SJSA1 (cell line): ENCODE results near the gene S100Z. TPM values are rescaled to one million over a fixed set of nuclear protein-coding genes. Genes with fewer than 3 reads are reported as not detected.
"Not testable (repeated sequence)": the region's sequence is repeated elsewhere in the genome, so short reads cannot be mapped to it uniquely, and the experiment has no call there.

Experiments
- DNase-seq, 2 experiments: peaks; one replicate each; pipeline ENCODE4 v3.0.0-alpha.2; 2015 to 2020; ENCODE audit warnings: low spot score in 2 of 2, low read depth in 1 of 2
- H3K27ac ChIP-seq: fragments of 250-450 bp; sonication (Bioruptor Pico); 2 replicates; pipeline ENCODE4 v1.5.1; 2020; ENCODE audit warnings: mild to moderate bottlenecking, moderate library complexity
- H3K27me3 ChIP-seq: fragments of 250-450 bp; sonication (Bioruptor Pico); replicated peaks from 2 replicates; pipeline ENCODE4 v1.5.1; 2020; ENCODE audit warnings: mild to moderate bottlenecking, moderate library complexity
- H3K36me3 ChIP-seq: fragments of 250-450 bp; sonication (Bioruptor Pico); 2 replicates; pipeline ENCODE4 v1.5.1; 2020; ENCODE audit warnings: mild to moderate bottlenecking
- H3K4me1 ChIP-seq: fragments of 250-450 bp; sonication (Bioruptor Pico); replicated peaks from 2 replicates; pipeline ENCODE4 v1.6.1; 2021; ENCODE audit warnings: mild to moderate bottlenecking
- H3K4me3 ChIP-seq: fragments of 250-450 bp; sonication (Bioruptor Pico); 2 replicates; pipeline ENCODE4 v1.5.1; 2020; ENCODE audit warnings: mild to moderate bottlenecking
- H3K9me3 ChIP-seq: fragments of 250-450 bp; sonication (Bioruptor Pico); replicated peaks from 2 replicates; pipeline ENCODE4 v1.5.1; 2020; ENCODE audit warnings: mild to moderate bottlenecking
- total RNA-seq: library from RNA; depleted of rRNA; stranded (reverse); fragments of >200 nt; shearing (Covaris generic); gene quantifications from 2 replicates; pipeline ENCODE4 v1.2.3, GENCODE V29; 2014

S100Z gene
- total RNA-seq, 1 experiment from 2014 or later = 0.55 TPM

DNA sequence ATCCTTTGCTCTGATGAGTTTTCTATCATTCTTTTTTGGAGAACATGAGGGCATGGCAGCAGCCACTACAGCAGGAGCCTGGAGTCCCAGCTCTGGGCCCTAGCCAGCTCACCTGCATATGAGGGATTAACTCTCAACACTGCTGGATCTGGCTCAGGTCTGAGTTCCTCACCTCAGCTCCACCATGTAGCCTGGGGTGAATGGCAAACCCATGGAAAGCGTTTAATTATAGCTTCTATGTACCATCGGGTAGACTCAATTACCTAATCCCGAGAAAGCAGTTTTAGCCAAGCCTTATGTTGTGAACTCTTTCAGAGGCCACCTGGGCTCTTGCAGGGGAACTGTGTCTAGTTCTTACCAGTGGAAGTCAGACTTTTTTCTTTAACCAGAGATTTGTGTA, 3.9 kb upstream of the S100Z start:
- DNase-seq = no peak
- H3K27me3 ChIP-seq = no peaks in the 10 kb centered on the region; the same call in 1 of the 2 replicates
- no peak overlapping the region for H3K27ac ChIP-seq
- no peaks in the 10 kb centered on the region for H3K36me3 ChIP-seq
- H3K4me1 ChIP-seq = no peaks in the 10 kb centered on the region
- H3K9me3 ChIP-seq = no peaks in the 10 kb centered on the region; the same call in 1 of the 2 replicates
- H3K4me3 ChIP-seq = no peak overlapping the region

DNA sequence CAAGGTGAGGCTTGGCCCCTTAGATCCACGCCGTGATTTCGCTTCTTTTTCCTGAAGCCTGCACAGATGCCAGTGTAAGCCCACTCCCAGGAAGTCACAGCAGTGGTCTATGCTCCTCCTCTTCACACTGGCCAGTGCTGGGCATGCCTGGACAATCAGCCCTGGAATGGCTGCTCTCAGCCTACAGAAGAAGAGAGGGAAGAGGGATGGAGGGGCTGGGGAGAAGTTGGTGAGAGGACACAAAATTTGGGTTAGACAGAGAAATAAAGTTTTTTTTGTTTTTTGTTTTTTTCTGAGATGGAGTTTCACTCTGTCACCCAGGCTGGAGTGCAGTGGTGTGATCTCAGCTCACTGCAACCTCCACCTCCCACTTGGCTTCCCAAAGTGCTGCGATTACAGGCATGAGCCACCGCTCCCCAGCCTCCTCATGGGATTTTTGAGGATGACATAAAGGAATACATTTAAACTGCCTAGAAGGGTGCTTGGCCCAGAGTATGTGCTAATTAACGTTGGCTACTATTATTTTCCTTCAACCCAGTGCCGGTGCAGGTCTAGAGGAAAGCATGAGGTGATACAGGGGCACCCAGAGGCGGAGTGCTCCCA, 830 bp downstream of the S100Z start:
- no peak overlapping the region for H3K4me3 ChIP-seq
- no peaks in the 10 kb centered on the region for H3K9me3 ChIP-seq
- no peaks in the 10 kb centered on the region for H3K36me3 ChIP-seq
- no peaks in the 10 kb centered on the region for H3K4me1 ChIP-seq
- no peaks in the 10 kb centered on the region; the same call in 1 of the 2 replicates for H3K27me3 ChIP-seq
- H3K27ac ChIP-seq = no peak overlapping the region
- no peak for DNase-seq

DNA sequence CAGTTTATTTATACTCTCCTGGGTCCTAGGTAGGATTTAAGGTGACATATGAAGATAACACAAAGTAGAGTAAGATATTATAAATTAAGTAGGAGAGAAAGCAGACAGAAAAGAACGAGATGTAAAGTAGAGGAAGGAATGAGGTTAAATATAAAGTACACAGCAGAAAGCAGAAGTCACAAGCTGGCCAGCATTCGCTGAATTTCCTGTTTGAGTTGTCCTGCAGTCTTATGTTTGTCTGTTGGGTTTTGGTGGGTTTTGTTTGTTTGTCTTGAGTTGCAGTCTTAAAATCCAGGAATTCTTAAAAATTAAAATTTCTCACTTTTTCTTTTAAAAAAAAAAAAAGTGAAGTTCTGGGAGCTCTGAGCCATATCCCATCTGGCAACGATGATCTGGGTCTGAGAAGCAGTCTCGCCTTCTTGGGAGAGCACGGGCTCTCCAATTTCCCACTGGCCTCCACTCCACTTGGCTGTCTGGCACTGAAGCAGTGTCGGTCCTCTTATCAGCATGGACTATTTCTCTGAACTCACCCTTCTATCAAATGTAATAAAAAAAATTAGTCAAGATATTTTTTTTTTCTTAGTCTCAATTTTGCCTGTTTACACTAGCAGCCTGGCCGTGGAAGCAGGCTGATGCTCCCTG, 2.0 kb downstream of the S100Z start:
- Histone ChIP-seq H3K27me3 (no peaks in the 10 kb centered on the region), H3K4me3 (no peak overlapping the region), H3K27ac (no peak overlapping the region), H3K9me3 (no peaks in the 10 kb centered on the region), H3K36me3 (no peaks in the 10 kb centered on the region), H3K4me1 (no peaks in the 10 kb centered on the region)
- DNase-seq = no peak

DNA sequence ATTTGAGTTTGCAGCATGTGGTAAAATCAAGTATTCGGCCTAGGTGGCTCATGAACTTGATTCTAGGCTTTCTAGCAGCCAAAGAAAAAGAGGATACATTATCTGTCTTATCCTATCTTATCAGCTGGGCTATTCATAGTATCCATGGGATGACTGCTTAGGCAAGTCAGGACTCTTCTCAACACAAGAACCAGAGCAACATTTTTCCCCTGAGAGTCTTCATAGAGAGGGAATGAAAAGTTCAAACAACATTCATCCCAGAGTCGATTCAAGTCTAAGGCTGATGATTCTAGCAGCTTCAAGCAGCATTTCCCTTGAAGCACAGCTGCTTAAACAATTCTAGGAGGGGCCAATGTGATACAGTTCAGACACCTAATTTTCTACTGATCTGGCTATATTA, 3.0 kb downstream of the S100Z start:
- Histone ChIP-seq H3K4me3 (no peak overlapping the region), H3K27me3 (no peaks in the 10 kb centered on the region), H3K9me3 (no peaks in the 10 kb centered on the region), H3K27ac (no peak overlapping the region), H3K36me3 (no peaks in the 10 kb centered on the region), H3K4me1 (no peaks in the 10 kb centered on the region)
- DNase-seq = no peak

DNA sequence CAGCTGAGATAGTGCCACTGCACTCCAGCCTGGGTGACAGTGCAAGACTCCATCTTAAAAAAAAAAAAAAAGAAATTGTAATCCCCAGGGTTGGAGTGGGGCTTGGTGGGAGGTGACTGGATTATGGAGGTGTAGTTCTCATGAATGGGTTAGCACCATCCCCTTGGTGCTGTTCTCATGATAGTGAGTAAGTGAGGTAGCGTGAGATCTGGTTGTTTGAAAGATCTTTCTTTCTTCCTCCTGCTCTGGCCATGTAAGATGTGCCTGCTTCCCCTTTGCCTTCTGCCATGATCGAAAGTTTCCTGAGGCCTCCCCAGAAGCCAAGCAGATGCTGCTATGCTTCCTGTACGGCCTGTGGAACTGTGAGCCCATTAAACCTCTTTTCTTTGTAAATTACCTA, 3.9 kb downstream of the S100Z start:
- not testable (repeated sequence) for H3K36me3 ChIP-seq, H3K27ac ChIP-seq, H3K9me3 ChIP-seq, DNase-seq, H3K4me1 ChIP-seq, H3K27me3 ChIP-seq, H3K4me3 ChIP-seq

DNA sequence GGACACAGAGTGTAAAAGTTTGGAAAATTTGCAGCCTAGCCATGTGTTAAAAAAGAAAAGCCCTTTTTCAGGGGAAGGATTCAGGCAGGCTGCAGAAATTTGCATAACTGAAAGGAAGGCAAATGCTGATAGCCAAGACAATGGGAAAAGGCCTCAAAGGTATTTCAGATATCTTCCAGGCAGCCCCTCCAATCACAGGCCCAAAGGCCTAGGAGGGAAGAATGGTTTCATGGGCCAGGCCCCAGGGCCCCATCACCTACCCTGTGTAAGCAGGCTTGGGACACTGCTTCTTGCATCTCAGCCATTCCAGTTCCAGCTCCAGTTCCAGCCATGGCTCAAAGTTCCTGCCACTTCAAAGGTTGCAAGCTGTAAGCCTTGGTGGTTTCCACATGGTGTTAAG, 4.8 kb downstream of the S100Z start:
- H3K27ac ChIP-seq = no peak overlapping the region
- no peaks in the 10 kb centered on the region for H3K27me3 ChIP-seq
- no peaks in the 10 kb centered on the region for H3K9me3 ChIP-seq
- no peak for DNase-seq
- H3K4me1 ChIP-seq = no peaks in the 10 kb centered on the region
- no peak overlapping the region for H3K4me3 ChIP-seq
- H3K36me3 ChIP-seq = no peaks in the 10 kb centered on the region

DNA sequence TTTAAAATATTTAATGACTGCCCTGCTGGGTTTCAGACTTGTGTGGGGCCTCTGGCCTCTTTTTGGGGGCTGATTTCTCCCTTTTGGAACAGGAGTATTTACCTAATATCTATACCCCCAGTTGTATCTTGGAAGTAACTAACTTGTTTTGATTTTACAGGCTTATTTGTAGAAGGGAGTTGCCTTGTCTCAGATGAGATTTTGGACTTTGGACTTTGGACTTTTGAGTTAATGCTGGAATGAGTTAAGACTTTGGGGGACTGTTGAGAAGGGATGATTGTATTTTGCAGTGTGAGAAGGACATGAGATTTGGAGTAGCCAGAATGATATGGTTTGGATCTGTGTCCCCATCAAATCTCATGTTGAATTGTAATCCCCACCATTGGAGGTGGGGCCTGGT, 5.7 kb downstream of the S100Z start:
- DNase-seq, H3K36me3 ChIP-seq, H3K4me1 ChIP-seq, H3K27me3 ChIP-seq, H3K4me3 ChIP-seq, H3K27ac ChIP-seq, H3K9me3 ChIP-seq: not testable (repeated sequence)

DNA sequence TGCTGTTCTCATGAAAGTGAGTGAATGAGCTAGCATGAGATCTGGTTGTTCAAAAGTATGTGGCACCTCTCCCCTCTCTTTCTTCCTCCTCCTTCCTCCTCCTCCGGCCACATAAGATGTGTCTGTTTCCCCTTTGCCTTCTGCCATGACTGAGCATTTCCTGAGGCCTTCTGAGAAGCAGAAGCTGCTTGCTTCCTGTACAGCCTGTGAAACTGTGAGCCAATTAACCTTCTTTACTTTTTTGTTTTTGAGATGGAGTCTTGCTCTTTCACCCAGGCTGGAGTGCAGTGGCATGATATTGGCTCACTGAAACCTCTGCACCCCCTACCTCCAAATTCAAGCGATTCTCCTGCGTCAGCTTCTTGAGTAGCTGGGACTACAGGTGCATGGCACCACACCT, 6.1 kb downstream of the S100Z start:
- no peaks in the 10 kb centered on the region for H3K4me1 ChIP-seq
- H3K27me3 ChIP-seq = no peaks in the 10 kb centered on the region
- no peak for DNase-seq
- H3K27ac ChIP-seq = no peak overlapping the region
- H3K4me3 ChIP-seq = no peak overlapping the region
- H3K9me3 ChIP-seq = no peaks in the 10 kb centered on the region
- H3K36me3 ChIP-seq = no peaks in the 10 kb centered on the region

DNA sequence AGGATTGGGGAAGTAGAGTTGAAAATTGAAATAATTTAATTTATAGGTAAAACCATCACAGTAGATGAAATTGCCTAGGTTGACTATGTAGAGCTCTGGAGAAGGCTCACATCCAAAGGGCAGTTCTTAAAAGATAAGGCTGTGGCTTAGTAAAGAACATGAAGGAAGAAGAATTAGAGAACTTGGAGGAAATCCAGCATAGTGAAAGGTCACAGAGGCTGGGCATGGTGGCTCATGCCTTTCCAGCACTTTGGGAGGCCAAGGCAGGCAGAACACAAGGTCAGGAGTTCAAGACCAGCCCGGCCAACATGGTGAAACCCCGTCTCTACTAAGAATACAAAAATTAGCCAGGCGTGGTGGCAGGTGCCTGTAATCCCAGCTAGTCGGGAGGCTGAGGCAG, 7.0 kb downstream of the S100Z start:
- not testable (repeated sequence) for H3K27ac ChIP-seq, H3K27me3 ChIP-seq, H3K9me3 ChIP-seq, H3K4me3 ChIP-seq, H3K4me1 ChIP-seq, H3K36me3 ChIP-seq, DNase-seq

DNA sequence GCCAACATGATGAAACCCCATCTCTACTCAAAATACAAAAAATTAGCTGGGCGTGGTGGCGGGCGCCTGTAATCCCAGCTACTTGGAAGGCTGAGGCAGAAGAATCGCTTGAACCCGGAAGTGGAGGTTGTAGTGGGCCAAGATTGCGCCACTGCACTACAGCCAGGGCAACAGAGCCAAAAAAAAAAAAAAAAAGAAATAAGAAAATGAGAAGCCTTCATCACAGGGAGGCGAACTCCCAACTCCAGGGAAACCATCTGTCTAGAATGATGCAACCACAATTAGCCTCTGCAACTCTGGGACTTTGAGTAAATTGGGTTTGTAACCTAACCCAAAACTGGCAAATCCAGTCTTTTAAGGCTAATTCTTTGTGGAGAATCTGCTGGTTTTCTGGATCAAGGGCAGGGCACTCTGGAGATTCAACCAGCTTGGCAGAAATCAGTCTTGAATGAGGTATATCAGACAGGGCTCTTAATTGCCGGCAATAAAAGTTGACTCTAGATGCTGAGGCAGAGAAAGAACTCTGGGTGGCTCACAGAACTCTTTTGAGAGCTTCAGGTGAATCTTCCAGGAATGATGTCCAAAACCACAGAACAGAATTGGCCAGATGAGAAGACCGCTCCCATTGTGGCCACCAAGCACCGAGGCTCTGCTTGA, 9.9 kb downstream of the S100Z start:
- Histone ChIP-seq H3K4me3 (no peak overlapping the region), H3K9me3 (no peaks in the 10 kb centered on the region), H3K27me3 (no peaks in the 10 kb centered on the region), H3K36me3 (no peaks in the 10 kb centered on the region), H3K27ac (no peak overlapping the region), H3K4me1 (peaks cover 10% of the 10 kb centered on the region)
- DNase-seq = no peak

DNA sequence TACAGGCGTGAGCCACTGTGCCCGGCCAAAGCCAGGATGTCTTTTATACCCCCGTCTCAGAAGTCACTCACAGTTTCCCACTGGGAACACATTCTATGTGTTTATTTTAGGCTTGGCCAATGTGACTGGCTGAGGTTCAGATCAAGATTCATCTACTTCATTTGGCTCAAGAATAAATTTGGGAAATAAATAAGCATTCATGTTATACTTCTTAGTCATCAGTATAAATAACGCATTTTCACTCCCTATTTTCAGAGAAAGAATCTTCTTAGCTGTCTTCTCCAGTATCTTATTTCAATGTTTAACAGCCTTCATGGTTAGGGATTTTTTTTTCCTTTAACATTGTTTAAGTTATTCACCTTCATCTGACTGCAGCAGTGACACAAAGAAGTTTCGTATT, 11.8 kb downstream of the S100Z start:
- no peak overlapping the region for H3K27ac ChIP-seq
- H3K4me3 ChIP-seq = no peak overlapping the region
- H3K36me3 ChIP-seq = no peaks in the 10 kb centered on the region
- DNase-seq = peak in 1 of 2 experiments; percentile 40
- peaks cover 15% of the 10 kb centered on the region for H3K4me1 ChIP-seq
- no peaks in the 10 kb centered on the region for H3K9me3 ChIP-seq
- no peaks in the 10 kb centered on the region for H3K27me3 ChIP-seq

DNA sequence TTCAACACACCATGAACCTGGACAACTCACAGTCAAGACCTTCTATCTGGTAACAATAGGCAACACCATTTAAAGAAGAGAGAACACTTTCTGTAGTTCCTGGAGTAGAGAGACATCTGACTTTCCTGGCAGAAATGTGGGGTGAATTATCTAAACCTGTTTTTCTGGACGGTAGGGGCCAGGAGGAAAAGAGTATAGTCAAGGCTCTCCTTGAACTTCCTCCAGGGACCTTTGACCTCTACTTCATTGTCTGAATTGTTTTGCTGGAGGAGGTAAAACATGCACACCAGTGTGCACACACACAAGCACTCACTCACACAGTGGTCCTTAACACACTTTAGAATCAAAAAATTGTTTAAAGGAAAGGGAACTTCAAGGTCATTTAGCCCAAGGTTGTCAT, 13.2 kb downstream of the S100Z start:
- no peaks in the 10 kb centered on the region for H3K27me3 ChIP-seq
- no peak for DNase-seq
- H3K9me3 ChIP-seq = no peaks in the 10 kb centered on the region
- no peak overlapping the region for H3K4me3 ChIP-seq
- H3K4me1 ChIP-seq = peaks cover 22% of the 10 kb centered on the region
- no peaks in the 10 kb centered on the region for H3K36me3 ChIP-seq
- H3K27ac ChIP-seq = no peak overlapping the region

DNA sequence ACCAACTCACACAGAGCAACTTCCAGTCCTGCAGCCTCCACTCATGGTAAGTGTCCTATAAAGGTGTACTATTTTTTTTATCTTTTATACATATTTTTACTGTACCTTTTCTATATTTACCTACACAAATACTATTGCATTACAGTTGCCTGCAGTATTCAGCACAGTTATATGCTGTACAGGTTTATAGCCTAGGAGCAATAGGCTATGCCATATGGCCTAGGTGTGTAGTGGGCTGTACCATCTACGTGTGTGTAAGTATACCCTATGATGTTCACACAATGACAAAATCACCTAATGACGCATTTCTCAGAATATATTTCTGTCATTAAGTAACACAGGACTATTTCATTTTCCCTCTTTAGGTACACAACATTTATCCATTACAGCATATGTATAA, 16.7 kb downstream of the S100Z start:
- Histone ChIP-seq H3K27me3 (no peaks in the 10 kb centered on the region), H3K27ac (no peak overlapping the region), H3K36me3 (no peaks in the 10 kb centered on the region)

DNA sequence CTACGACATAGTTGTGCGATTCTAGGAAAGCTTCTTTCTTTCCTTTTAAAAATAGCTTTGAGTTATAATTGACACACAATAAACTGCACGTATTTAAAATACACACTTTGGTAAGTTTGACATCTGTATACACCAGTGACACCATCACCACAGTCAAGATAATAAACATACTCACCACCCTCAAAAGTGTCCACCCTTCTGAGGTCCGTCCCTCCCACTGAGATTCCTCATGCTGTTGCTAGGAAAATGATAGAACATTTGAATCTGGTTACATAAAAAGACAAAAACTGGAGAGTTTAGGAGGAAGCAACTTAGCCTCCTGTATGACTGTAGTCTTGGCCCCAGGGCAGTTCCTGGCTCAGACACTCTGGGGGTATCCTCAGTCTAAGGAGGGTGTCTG, 17.2 kb downstream of the S100Z start:
- no peak overlapping the region for H3K27ac ChIP-seq
- no peaks in the 10 kb centered on the region for H3K36me3 ChIP-seq
- H3K9me3 ChIP-seq = no peaks in the 10 kb centered on the region
- peak in 1 of 2 experiments; percentile 59 for DNase-seq
- no peak overlapping the region for H3K4me3 ChIP-seq
- H3K27me3 ChIP-seq = no peaks in the 10 kb centered on the region
- H3K4me1 ChIP-seq = peaks cover 14% of the 10 kb centered on the region

More for the DNA sequence above, 16.7 kb downstream of the S100Z start:
- H3K9me3 ChIP-seq = no peaks in the 10 kb centered on the region
- DNase-seq = no peak
- no peak overlapping the region for H3K4me3 ChIP-seq
- peaks cover 19% of the 10 kb centered on the region for H3K4me1 ChIP-seq
